Endothelial cell of umbilical vein (primary cell): ENCODE measurements around the gene HADH. TPM values are rescaled to one million over a fixed set of nuclear protein-coding genes. Genes with fewer than 3 reads are reported as not detected.

Source experiments
- BruUV-seq: library from RNA; stranded (reverse); fragments of 400-500 nt; replicated peaks from 2 replicates; lab custom pipeline; 2021; lab: Mats Ljungman, UMichigan
- CTCF ChIA-PET: fragments of 300-600, 350-600 bp; sonication (Branson Sonifier 250); formaldehyde crosslinking; loops from one replicate; lab custom pipeline; 2021; ENCODE audit warnings: antibody characterized with exemption, inconsistent platforms; lab: Charles Lee
- POLR2A ChIA-PET: fragments of 300-600, 350-600 bp; sonication (Branson Sonifier 250); formaldehyde crosslinking; loops from one replicate; lab custom pipeline; 2021; ENCODE audit warnings: antibody characterized with exemption, inconsistent platforms; lab: Charles Lee
- DNase-seq: peaks from one replicate; pipeline ENCODE4 v3.0.0-alpha.2; 2011; ENCODE audit warnings: low read depth, low spot score
- FAIRE-seq: peaks from 2 replicates; lab custom pipeline; 2011; peaks lifted over from hg19 to GRCh38; lab: Jason Lieb, UNC
- H2AFZ ChIP-seq: 2 replicates; pipeline ENCODE4 v1.6.0; 2012; ENCODE audit warnings: low read depth, low read length, control low read depth, inconsistent platforms
- H3K27ac ChIP-seq: 2 replicates; pipeline ENCODE4 v1.5.1; 2011; ENCODE audit warnings: low read depth, mild to moderate bottlenecking, control low read depth, low read length, moderate library complexity; ENCODE audit not compliant: insufficient read depth
- H3K27me3 ChIP-seq, 2 experiments: 2 replicates each; pipeline versions ENCODE4 v1.6.0 to v1.6.1; 2011; ENCODE audit warnings: low read length in 2 of 2, mixed read lengths in 1 of 2; ENCODE audit not compliant: control insufficient read depth in 2 of 2, insufficient read depth in 2 of 2
- H3K36me3 ChIP-seq, 2 experiments: 2 replicates in 1 of 2; 3 replicates in 1 of 2; pipeline ENCODE4 v1.5.1; 2011; ENCODE audit warnings: low read length in 2 of 2, mild to moderate bottlenecking in 1 of 2, moderate library complexity in 1 of 2; ENCODE audit not compliant: control insufficient read depth in 2 of 2, insufficient read depth in 2 of 2; ENCODE audit errors: extremely low read depth in 1 of 2
- H3K4me1 ChIP-seq: 3 replicates; pipeline ENCODE4 v1.5.1; 2011; ENCODE audit warnings: mild to moderate bottlenecking, low read length; ENCODE audit not compliant: control insufficient read depth, insufficient read depth; ENCODE audit errors: extremely low read depth
- H3K4me2 ChIP-seq: 2 replicates; pipeline ENCODE4 v1.6.1; 2011; ENCODE audit warnings: low read length, control low read depth, mixed read lengths; ENCODE audit not compliant: insufficient read depth
- H3K4me3 ChIP-seq, 3 experiments: fragments of 200-600 bp in 1 of 3; sonication (generic), shearing (Covaris generic) in 1 of 3; replicated peaks in 1 of 3; 2 replicates each; pipeline ENCODE4 v1.5.1; 2011 to 2016; ENCODE audit warnings: control low read depth in 3 of 3, low read length in 3 of 3, mild to moderate bottlenecking in 2 of 3, inconsistent platforms in 1 of 3, low read depth in 1 of 3, moderate library complexity in 1 of 3; ENCODE audit not compliant: insufficient read depth in 1 of 3
- H3K79me2 ChIP-seq: 2 replicates; pipeline ENCODE4 v1.6.0; 2012; ENCODE audit warnings: low read length, inconsistent platforms; ENCODE audit not compliant: control insufficient read depth, insufficient read depth
- H3K9ac ChIP-seq: replicated peaks from 2 replicates; pipeline ENCODE3; 2011; ENCODE audit warnings: low read length, control low read depth; ENCODE audit not compliant: insufficient read depth; ENCODE audit errors: extremely low read depth
- H3K9me1 ChIP-seq: replicated peaks from 3 replicates; pipeline ENCODE4 v1.6.0; 2011; ENCODE audit warnings: mild to moderate bottlenecking, low read length; ENCODE audit not compliant: control insufficient read depth, insufficient read depth; ENCODE audit errors: extremely low read depth
- H3K9me3 ChIP-seq: replicated peaks from 2 replicates; pipeline ENCODE4 v1.5.1; 2012; ENCODE audit warnings: low read length, inconsistent platforms; ENCODE audit not compliant: control insufficient read depth, insufficient read depth
- H4K20me1 ChIP-seq: replicated peaks from 2 replicates; pipeline ENCODE3; 2011; ENCODE audit warnings: mild to moderate bottlenecking, low read length; ENCODE audit not compliant: control insufficient read depth, insufficient read depth; ENCODE audit errors: extremely low read depth
- FOS ChIP-seq: IDR thresholded peaks from 2 replicates; pipeline ENCODE4 v1.6.1; 2011; ENCODE audit warnings: mild to moderate bottlenecking, low read length, moderate library complexity, borderline replicate concordance; ENCODE audit not compliant: insufficient read depth
- dilution Hi-C: fragments of 300-500 bp; cut with MboI; formaldehyde crosslinking; loops from one replicate; pipeline ENCODE4 v1.15.0; 2019; ENCODE audit warnings: low sequenced_read_pairs; ENCODE audit not compliant: extremely low pct_ligation_motif_present
- intact Hi-C: fragments of 100-400 bp; cut with micrococcal nuclease; formaldehyde crosslinking; loops from one replicate; pipeline ENCODE4 v1.10.0; 2022
- polyA plus RNA-seq, 4 experiments: library from polyadenylated mRNA; depleted of rRNA in 3 of 4; stranded (reverse) in 3 of 4; unstranded in 1 of 4; fragments of >200 nt; gene quantifications; 2 replicates each; pipeline versions ENCODE4 v1.2.1 to v1.2.3, GENCODE V29; 2011 to 2012; ENCODE audit warnings: missing spikeins in 1 of 4
- total RNA-seq: library from RNA; stranded (reverse); gene quantifications from 2 replicates; pipeline ENCODE4 v1.2.3, GENCODE V29; 2021
- TF ChIP-seq, protein P1 (sequence below), 2 donors: IDR thresholded peaks; 1 replicate in 1 of 2; 2 replicates in 1 of 2; pipeline ENCODE4 v1.5.1; 2011; ENCODE audit warnings: low read length in 2 of 2, mild to moderate bottlenecking in 2 of 2, moderate library complexity in 2 of 2, control low read depth in 1 of 2, inconsistent platforms in 1 of 2, low read depth in 1 of 2; ENCODE audit not compliant: insufficient read depth in 1 of 2; ENCODE audit errors: extremely low read depth in 1 of 2
- TF ChIP-seq, protein P2 (sequence below): IDR thresholded peaks from 2 replicates; pipeline ENCODE4 v1.6.1; 2011; ENCODE audit not compliant: insufficient read depth, insufficient read length

HADH gene
- total and polyA plus RNA-seq, 2 donors (not counting 3 experiments of a cell fraction or from before 2014, with no cell fraction given), result 19.2 to 20.3 TPM

DNA sequence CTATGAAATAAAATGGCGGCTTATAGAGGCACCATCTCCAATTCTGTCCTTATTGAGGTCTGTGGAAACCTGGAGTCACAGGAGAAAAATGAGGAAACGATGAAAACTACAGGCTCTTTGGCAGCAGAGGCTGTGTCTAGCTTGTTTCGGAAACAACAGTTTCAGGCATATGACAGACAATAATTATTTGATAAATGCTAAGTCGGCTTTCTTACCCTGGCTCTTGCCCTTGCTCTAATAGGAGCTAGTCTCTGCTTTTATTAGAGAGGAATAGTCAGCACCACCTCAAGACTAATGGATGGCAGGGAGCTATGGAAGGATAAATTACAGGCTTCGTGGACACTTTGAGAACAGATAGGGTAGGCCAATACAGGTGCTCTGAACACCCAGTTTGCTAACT is 24.3 kb downstream of the HADH start:
- no peak for TF ChIP-seq FOS
- H3K36me3 ChIP-seq, result no peaks in the 10 kb centered on the region
- H3K4me2 ChIP-seq, result no peak overlapping the region
- no peaks in the 10 kb centered on the region for H3K9me1 ChIP-seq
- no TSS peak for BruUV-seq
- ChIA-PET POLR2A (no interaction called here), CTCF (interaction anchor here (0.7 to 2.4 kb wide), 2 partner anchors 18 to 559 kb away, joined by 4 to 8 read pairs; no protein-coding TSS in a partner anchor)
- no peak overlapping the region for H3K9ac ChIP-seq
- no peak overlapping the region for H3K27ac ChIP-seq
- dilution Hi-C loops (no loop called here), intact Hi-C loops (no loop called here)
- no peaks in the 10 kb centered on the region for H3K79me2 ChIP-seq
- FAIRE-seq (no peak), DNase-seq (no peak)
- no peaks in the 10 kb centered on the region for H3K9me3 ChIP-seq
- H3K4me1 ChIP-seq, result no peaks in the 10 kb centered on the region
- no peak overlapping the region for H2AFZ ChIP-seq
- H3K27me3 ChIP-seq, result no peaks in the 10 kb centered on the region
- no peaks in the 10 kb centered on the region for H4K20me1 ChIP-seq
- no peak overlapping the region for H3K4me3 ChIP-seq

DNA sequence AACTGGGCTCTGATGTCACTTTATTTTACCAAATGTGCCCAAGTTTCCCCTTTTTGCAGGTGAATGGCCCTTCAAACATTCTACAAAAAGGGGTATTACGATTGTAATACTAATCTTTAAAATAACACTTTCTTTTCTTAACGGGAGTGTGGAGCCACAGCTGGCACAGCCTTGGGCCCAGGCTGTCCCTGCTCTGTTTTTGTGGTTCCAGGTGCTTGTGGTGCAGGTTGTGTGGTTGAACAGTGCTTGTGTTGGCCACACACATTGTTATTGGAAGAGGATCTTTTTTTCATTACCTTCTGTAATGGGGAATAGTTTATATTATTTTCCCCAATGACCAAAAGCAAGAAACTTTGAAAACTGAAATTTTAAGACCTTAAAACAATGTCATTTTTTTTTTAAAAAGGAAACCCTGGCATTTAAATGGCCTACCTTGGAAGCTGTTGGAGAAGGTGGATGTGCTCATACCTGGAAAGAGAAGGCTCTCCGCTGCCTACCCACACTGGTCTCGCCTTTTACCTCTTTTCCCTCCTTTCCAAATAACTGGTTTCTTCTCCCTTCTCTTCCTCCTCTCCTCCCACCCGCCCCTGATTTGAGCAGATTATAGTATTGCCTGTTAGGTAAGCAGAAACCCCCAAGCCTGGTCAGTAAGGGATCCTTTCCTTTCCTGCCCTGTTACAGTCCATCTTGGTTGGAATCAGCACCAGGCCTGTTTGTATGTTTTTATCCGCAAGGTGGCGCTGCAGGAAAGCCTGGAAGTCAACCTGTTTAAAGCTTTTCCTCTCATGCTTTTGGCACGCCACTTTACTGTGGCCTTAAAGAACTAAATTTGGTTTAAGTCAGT is 28.6 kb downstream of the HADH start:
- Histone ChIP-seq H3K9ac (no peak overlapping the region), H3K79me2 (no peaks in the 10 kb centered on the region), H3K27me3 (no peaks in the 10 kb centered on the region), H3K27ac (no peak overlapping the region), H3K9me3 (no peaks in the 10 kb centered on the region), H3K9me1 (no peaks in the 10 kb centered on the region), H3K4me1 (no peaks in the 10 kb centered on the region), H4K20me1 (no peaks in the 10 kb centered on the region), H2AFZ (no peak overlapping the region), H3K36me3 (no peaks in the 10 kb centered on the region), H3K4me2 (no peak overlapping the region), H3K4me3 (no peak overlapping the region)
- ChIA-PET POLR2A (no interaction called here), CTCF (interaction anchor here (0.6 to 5.7 kb wide), 61 partner anchors 8 to 1935 kb away, joined by 3 to 246 read pairs (median 4); partner anchors contain the start of genes OSTC and RPL34)
- intact Hi-C loops (loop anchor here (1.0 kb wide), 2 partner anchors 475 to 554 kb away; no protein-coding TSS in a partner anchor), dilution Hi-C loops (no loop called here)
- DNase-seq (peak; percentile 75), FAIRE-seq (peak; percentile 79)
- TF ChIP-seq, protein P1, sequence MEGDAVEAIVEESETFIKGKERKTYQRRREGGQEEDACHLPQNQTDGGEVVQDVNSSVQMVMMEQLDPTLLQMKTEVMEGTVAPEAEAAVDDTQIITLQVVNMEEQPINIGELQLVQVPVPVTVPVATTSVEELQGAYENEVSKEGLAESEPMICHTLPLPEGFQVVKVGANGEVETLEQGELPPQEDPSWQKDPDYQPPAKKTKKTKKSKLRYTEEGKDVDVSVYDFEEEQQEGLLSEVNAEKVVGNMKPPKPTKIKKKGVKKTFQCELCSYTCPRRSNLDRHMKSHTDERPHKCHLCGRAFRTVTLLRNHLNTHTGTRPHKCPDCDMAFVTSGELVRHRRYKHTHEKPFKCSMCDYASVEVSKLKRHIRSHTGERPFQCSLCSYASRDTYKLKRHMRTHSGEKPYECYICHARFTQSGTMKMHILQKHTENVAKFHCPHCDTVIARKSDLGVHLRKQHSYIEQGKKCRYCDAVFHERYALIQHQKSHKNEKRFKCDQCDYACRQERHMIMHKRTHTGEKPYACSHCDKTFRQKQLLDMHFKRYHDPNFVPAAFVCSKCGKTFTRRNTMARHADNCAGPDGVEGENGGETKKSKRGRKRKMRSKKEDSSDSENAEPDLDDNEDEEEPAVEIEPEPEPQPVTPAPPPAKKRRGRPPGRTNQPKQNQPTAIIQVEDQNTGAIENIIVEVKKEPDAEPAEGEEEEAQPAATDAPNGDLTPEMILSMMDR (IDR thresholded peaks at IDR 0.05; ENCODE audit: extremely low read depth in 1 of 2, insufficient read depth in 1 of 2, low read depth in 1 of 2, low read length in 2 of 2), result peak; percentile 81
- TF ChIP-seq, protein P2, sequence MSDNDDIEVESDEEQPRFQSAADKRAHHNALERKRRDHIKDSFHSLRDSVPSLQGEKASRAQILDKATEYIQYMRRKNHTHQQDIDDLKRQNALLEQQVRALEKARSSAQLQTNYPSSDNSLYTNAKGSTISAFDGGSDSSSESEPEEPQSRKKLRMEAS, result no peak
- no TSS peak for BruUV-seq
